Transverse colon (tissue), 3 donors: ENCODE data around the gene PANX3.

Experiments used
- CTCF ChIP-seq, 5 experiments: fragments of 200-600 bp in 3 of 5; fragments of 450-650 bp in 2 of 5; sonication (generic) in 3 of 5; IDR thresholded peaks; 1 replicate in 2 of 5; 2 replicates in 3 of 5; pipeline ENCODE4 v1.5.1; 2016 to 2017; ENCODE audit warnings: antibody characterized with exemption in 5 of 5, inconsistent platforms in 3 of 5, mild to moderate bottlenecking in 2 of 5, moderate library complexity in 1 of 5
- EP300 ChIP-seq: sonication (generic); formaldehyde crosslinking; IDR thresholded peaks from one replicate; pipeline ENCODE4 v1.6.1; 2017; ENCODE audit warnings: antibody characterized with exemption, low read depth

- TF ChIP-seq EP300 (no peak), CTCF (IDR thresholded peaks at IDR 0.05) (no peak)
Measured at GRCh38 chr11:124629961-124630360, 18.7 kb downstream of the PANX3 start.
